NCI-H2107 treated with DMSO at 0.1 percent for 48 hours (cell line): ENCODE measurements around the gene CLTA.
A peak's percentile ranks its signal among the peaks of the same experiment; 100 is the strongest.

Experiments used
- DNase-seq: peaks from one replicate; lab custom pipeline; 2025; ENCODE audit not compliant: unreplicated experiment; lab: John Stamatoyannopoulos, UW

CLTA gene

GRCh38 chr9:36188212-36188611 lies 2.5 kb upstream of the CLTA start:
- no peak for DNase-seq

- DNase-seq: no peak
Measured at GRCh38 chr9:36189976-36190375, 745 bp upstream of the CLTA start.

DNA sequence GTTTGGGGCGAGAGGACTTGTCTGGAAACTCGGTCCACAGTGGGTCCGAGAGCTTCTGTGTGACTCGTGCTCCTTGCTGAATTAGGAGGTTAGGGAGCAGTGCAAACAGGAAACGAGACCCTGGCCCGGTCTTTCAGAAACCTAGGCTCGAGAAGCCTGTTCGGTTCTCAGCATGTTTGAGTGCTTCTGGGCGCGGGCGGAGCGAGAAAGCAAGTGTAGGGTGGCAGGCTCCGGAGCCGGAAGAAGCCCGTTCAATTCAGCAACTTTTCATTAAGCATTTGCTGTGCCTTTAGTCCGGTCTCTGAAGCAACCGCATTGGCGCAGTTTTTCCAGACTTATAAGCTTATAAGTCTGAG lies 547 bp downstream of the CLTA start:
- no peak for DNase-seq

- no peak for DNase-seq
Measured at GRCh38 chr9:36191686-36192085, 965 bp downstream of the CLTA start.

DNA sequence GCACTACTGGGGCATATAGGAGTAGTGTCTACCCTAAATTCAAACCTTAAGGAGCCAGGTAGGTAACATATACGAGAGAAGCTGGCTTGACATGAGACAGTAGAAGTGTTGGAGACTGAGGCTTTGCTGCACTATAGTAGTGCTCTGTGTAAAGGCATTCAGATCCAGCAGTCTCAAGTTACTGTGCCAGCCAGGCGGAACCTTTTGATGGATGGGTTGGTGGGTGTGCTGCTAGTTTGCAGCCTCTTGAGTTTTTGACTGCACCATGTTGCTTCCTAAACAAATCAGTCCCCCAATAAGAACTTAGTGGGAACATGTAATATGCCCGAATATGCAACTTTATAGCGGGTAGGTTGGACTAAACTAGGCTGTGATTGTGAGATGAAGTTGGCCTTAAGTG lies 1.5 kb downstream of the CLTA start:
- no peak for DNase-seq

DNA sequence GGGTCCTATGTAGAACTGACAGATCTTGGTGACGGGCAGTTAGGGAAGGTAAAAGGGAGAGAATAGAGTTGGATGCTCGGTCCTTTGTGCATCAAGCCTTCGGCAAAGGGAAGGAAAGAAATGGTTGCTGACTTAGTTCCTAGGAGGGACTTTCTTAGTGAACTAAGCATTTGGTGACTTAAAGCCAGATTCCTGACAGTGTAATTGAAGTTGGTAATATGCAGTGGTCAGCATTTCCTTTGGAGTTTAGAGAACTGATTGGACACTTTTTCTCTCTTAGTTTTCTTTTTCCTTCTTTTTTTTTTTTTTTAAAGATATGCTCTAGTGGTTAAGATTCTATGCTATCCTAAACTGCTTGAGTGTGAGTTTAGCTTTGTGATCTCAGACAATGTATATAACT lies 2.3 kb downstream of the CLTA start:
- DNase-seq: no peak

DNA sequence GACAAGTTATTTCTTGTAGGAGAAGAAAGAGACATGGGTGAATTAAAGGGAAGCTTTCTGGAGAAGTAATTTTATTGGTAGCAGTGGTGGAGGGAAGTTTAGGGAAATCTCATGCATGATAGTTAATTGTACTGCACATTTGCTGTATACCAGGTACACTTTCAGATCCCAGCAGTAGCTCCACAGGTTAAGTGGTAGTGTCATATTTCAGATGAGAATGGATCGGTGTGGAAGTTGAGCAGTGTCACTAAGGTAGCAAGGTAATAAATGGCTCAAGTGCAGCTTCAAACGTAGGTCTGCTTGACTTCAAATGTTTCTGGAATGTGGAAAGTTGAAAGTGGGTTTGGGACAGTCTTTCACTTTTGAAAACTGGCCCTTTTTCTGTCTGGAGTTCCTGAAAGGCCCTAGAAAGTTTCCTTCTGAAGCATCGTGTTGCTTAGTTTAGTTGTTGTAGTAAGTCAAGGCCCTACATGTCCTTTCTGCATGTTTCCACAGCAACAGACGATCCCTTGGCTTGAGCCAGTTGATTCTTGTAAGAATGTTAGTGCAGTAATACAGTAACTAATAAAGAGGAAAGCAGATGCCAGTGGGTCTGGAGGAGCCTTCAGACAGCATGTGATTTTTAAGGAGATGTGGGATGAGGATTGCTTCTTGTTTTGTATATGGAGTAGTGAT lies 3.7 kb downstream of the CLTA start:
- DNase-seq: peak; percentile 89

GRCh38 chr9:36204906-36205547 lies 14.3 kb downstream of the CLTA start:
- no peak for DNase-seq

- DNase-seq: no peak
Measured at GRCh38 chr9:36207016-36207415, 16.3 kb downstream of the CLTA start.

GRCh38 chr9:36207546-36208012 lies 16.9 kb downstream of the CLTA start:
- no peak for DNase-seq

DNA sequence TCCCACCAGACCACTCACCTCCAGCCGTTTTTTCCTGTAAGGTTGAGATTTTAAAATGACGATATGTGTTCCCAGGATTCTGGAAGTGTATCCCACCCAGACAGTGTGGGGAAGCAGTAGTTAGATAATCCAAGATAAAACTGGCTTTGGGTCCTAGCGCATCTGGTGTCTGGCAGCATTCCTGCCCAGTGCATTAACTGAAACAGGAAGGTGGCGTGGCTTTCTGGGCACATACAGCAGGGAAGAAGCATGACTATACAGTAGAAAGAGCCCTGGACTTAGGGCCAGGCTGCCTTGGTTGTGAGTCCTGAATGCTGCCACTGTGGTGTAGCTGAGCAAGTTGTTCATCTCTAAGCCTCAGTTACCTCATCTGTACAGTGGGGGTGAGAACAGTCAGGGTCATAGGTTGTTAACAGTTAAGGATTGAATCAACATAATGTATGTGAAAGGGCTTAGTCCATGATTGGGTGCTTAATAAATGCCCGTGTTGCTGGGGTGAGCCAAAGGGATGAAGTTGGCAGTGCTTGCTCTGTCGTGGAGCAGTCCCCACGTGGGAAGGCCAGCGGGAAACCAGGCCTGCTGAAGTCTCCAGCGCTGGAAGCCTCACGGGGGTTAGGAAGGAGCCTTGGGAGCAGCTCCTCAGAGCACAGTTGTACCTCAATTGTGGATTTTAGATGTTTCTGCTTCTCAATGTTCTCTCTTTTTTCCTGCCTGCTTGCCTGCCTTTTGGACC lies 18.0 kb downstream of the CLTA start:
- DNase-seq: no peak

DNA sequence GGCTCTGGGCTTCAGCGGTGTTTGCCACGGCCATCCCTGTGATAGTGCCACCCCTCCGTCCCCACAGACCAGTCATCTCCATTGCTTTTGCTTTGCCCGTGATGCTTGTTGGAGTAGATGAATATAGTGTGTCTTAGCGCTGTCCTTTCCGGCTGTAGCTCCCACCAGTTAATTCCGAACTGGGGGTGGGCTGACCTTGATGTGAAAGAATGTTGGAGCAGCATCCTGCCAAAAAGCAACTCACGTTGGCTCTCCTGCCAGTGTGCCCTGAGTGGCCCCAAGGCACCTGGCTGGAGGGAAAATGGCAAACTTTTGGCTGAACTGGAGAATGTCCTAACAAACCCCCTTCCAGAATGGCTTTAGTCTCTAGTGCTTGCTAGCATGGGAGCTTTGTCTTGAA lies 20.0 kb downstream of the CLTA start:
- no peak for DNase-seq

- DNase-seq: no peak
Measured at GRCh38 chr9:36211510-36211909, 20.8 kb downstream of the CLTA start.

DNA sequence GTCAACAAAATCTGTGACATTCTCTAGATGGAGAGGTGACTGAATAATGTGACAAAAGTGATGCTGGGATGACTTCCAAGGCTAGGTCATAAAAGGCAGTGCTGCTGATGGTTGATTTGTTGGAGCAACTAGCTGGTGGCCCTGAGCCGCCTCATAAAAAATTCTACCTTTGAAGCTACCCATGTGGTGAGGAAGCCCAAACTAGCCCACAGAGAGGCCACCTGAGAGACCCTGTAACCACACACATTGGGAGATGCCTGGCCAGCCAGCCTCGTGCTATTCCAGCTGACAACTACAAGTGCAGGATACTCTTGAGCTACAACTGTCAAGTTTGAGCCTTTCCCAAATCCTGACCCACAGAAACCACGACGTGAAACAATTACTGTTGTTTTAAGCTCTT lies 22.7 kb downstream of the CLTA start:
- DNase-seq: no peak

- no peak for DNase-seq
Measured at GRCh38 chr9:36213989-36214388, 23.3 kb downstream of the CLTA start.

DNA sequence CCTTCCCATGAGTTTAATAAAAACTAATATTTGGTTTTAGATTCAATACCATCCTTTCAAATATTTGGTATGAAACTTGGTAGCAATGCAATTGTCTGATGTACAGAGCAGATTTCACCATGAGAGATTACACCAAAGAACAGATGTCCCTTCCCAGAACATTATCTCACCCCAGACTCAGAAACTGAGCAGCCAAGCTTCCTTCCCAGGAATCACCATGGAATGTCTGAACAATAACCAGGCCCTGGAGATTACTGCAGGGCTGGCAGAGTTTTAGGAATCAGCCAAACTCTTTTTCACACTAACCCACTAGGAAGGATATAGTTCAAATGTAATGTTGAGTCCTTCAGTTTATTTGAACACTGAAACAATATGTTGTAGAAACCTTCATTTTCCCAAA lies 23.9 kb downstream of the CLTA start:
- no peak for DNase-seq

- peak; percentile 85 for DNase-seq
Measured at GRCh38 chr9:36217256-36217968, 26.7 kb downstream of the CLTA start.

GRCh38 chr9:36218011-36218410 lies 27.3 kb downstream of the CLTA start:
- peak; percentile 85 for DNase-seq

GRCh38 chr9:36218411-36218901 lies 27.7 kb downstream of the CLTA start:
- DNase-seq: no peak

DNA sequence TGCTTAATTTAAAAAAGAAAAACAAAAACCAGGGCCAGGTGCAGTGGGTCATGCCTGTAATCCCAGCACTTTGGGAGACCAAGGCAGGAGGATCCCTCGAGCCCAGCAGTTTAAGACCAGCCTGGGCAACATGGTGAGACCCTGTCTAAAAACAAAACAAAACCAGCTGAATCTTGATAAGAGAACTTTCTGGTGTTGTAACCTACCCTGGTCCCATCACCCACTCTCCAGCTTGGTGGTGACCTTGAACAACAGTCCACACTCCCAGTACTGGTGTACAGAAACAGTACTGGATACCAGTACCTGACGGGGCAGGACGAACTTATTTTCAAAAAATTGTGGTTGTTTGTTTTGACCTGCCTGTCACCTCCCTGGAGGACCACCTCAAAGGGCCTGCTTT lies 30.9 kb downstream of the CLTA start:
- DNase-seq: no peak

GRCh38 chr9:36222449-36222848 lies 31.7 kb downstream of the CLTA start:
- DNase-seq: no peak

- no peak for DNase-seq
Measured at GRCh38 chr9:36237230-36237629, 46.5 kb downstream of the CLTA start.
